ENCODE data around the gene COX11.

- TF ChIP-seq POLR2A (IDR thresholded peaks at IDR 0.05) (no peak), CTCF (IDR thresholded peaks at IDR 0.05) (no peak)
Observed at GRCh38 chr17:55004484-55004883, 36.0 kb upstream of the COX11 start.
